CD8-positive, alpha-beta memory T cell (primary cell): Measurements from ENCODE around the gene SLC12A6. TPM values are rescaled to one million over a fixed set of nuclear protein-coding genes. Genes with fewer than 3 reads are reported as not detected.

Experiments
- polyA plus RNA-seq: library from polyadenylated mRNA; unstranded; fragments of 300-500 nt; fragmentation: Illumina TruSeq; gene quantifications from one replicate; pipeline ENCODE4 v1.2.3, GENCODE V29; 2021
- total RNA-seq, 2 experiments: library from RNA; stranded (reverse); gene quantifications; one replicate each; pipeline ENCODE4 v1.2.3, GENCODE V29; 2021

SLC12A6 gene
- total and polyA plus RNA-seq, 3 experiments from 2014 or later = 7.1 to 20.6 (median 19.2) TPM

Other genes starting within 250 kb of the SLC12A6 start
- 10 to 100 TPM; 75.0 to 78.9 TPM for gene EMC7, start 235.9 kb downstream of the SLC12A6 start, total RNA-seq
- 128 TPM for gene EMC7, start 235.9 kb downstream of the SLC12A6 start, polyA plus RNA-seq
- 1 to 10 TPM; 2.8 to 3.2 TPM for gene PGBD4, start 235.7 kb downstream of the SLC12A6 start, total RNA-seq
- 1.4 TPM for gene PGBD4, start 235.7 kb downstream of the SLC12A6 start, polyA plus RNA-seq
- 10 to 100 TPM; 42.2 to 43.8 TPM for gene KATNBL1, start 127.7 kb downstream of the SLC12A6 start, total RNA-seq
- gene KATNBL1, start 127.7 kb downstream of the SLC12A6 start, polyA plus RNA-seq = 29.0 TPM
- 100 to 1,000 TPM; 115 TPM for gene EMC4, start 112.8 kb downstream of the SLC12A6 start, total RNA-seq
- 199 TPM for gene EMC4, start 112.8 kb downstream of the SLC12A6 start, polyA plus RNA-seq
- 100 to 1,000 TPM; 284 to 292 TPM for gene NOP10, start 5.4 kb upstream of the SLC12A6 start, total RNA-seq
- 294 TPM for gene NOP10, start 5.4 kb upstream of the SLC12A6 start, polyA plus RNA-seq
- gene NUTM1, start 5.5 kb upstream of the SLC12A6 start, total RNA-seq = not detected
- gene NUTM1, start 5.5 kb upstream of the SLC12A6 start, polyA plus RNA-seq = not detected
- 10 to 100 TPM; 49.5 to 57.4 TPM for gene LPCAT4, start 29.4 kb upstream of the SLC12A6 start, total RNA-seq
- 17.4 TPM for gene LPCAT4, start 29.4 kb upstream of the SLC12A6 start, polyA plus RNA-seq
- 100 to 1,000 TPM in 1 of 2 experiments, 10 to 100 TPM in 1; 94.0 to 104 TPM for gene GOLGA8A, start 100.0 kb upstream of the SLC12A6 start, total RNA-seq
- gene GOLGA8A, start 100.0 kb upstream of the SLC12A6 start, polyA plus RNA-seq = 2.6 TPM
- 100 to 1,000 TPM; 132 to 136 TPM for gene GOLGA8B, start 245.9 kb upstream of the SLC12A6 start, total RNA-seq
- 4.7 TPM for gene GOLGA8B, start 245.9 kb upstream of the SLC12A6 start, polyA plus RNA-seq